ENCODE data around the gene FOCAD. TPM values are rescaled to one million over a fixed set of nuclear protein-coding genes. Genes with fewer than 3 reads are reported as not detected.

Gene FOCAD
- total and polyA plus RNA-seq, 2 of the 8 experiments (the other 6 are each of a cell fraction or from before 2014, with no cell fraction given), result 22.0 to 38.4 TPM

DNA sequence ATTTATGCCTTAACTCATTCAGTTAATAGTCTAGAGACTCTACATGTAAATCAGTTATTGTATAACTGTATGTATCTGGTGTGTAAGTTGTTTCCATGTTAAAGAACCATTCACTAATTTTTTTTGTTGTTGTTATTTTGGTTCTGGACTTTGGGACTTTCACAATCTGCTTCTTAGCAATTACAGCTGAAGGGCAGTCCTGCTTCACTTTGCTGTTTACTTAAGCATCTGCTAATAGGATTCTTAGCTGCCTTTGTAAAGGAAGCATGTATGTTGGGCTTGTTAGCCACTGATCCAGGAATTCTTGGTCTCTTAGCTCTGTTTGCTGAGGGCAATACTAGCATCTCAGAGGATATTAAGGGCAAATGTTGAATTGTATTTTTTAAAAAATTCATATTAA lies 97.0 kb downstream of the FOCAD start:
- no peak overlapping the region for H3K9ac ChIP-seq (replicated peaks in 1 of 4; ENCODE audit: extremely low read depth in 1 of 4, low read depth in 3 of 4, low read length in 3 of 4)
- H4K8ac ChIP-seq (ENCODE audit: extremely low read depth, insufficient read depth, low read length), result no peak overlapping the region
- no peak for FAIRE-seq
- no peak overlapping the region for H2BK5ac ChIP-seq (ENCODE audit: low read depth, low read length)
- H2BK12ac ChIP-seq (ENCODE audit: low read depth, low read length), result no peak overlapping the region
- H2AK5ac ChIP-seq (ENCODE audit: low read depth, low read length), result no peak overlapping the region
- no peaks in the 10 kb centered on the region; the same call in 1 of the 2 replicates for H3K23me2 ChIP-seq (ENCODE audit: low read depth, low read length)
- H3K14ac ChIP-seq (ENCODE audit: insufficient read length), result no peak overlapping the region
- no peak overlapping the region for H3K4me2 ChIP-seq (ENCODE audit: insufficient read depth in 1 of 2, low read depth in 2 of 2, low read length in 2 of 2)
- H3K56ac ChIP-seq (replicated peaks; ENCODE audit: insufficient read length, low read depth, low read length), result no peak overlapping the region
- H3K27ac ChIP-seq (ENCODE audit: low read depth, low read length), result no peak overlapping the region
- H3K79me1 ChIP-seq (ENCODE audit: low read depth, low read length), result no peaks in the 10 kb centered on the region
- H2BK15ac ChIP-seq (ENCODE audit: low read length), result no peak overlapping the region
- H3K4ac ChIP-seq (replicated peaks; ENCODE audit: insufficient read length, low read depth, low read length), result no peak overlapping the region
- no peak overlapping the region for H2BK120ac ChIP-seq (replicated peaks; ENCODE audit: low read depth, low read length)
- H3K79me2 ChIP-seq (ENCODE audit: control insufficient read depth in 1 of 2, insufficient read depth in 2 of 2, low read length in 2 of 2), result no peaks in the 10 kb centered on the region
- no peak overlapping the region for H3K23ac ChIP-seq (ENCODE audit: insufficient read length)
- H4K5ac ChIP-seq (ENCODE audit: insufficient read length, low read depth, low read length), result no peak overlapping the region
- no peak overlapping the region for H3K18ac ChIP-seq (ENCODE audit: extremely low read depth, low read length)
- no peaks in the 10 kb centered on the region for H3K36me3 ChIP-seq (ENCODE audit: control insufficient read depth in 2 of 4, insufficient read depth in 4 of 4, low read length in 3 of 4)
- H3K4me3 ChIP-seq (ENCODE audit: extremely low read depth in 1 of 4, insufficient read depth in 2 of 4, low read depth in 3 of 4, low read length in 4 of 4), result no peak overlapping the region
- DNase-seq (ENCODE audit: low read depth in 1 of 2, low spot score in 2 of 2), result no peak
- POLR2A ChIA-PET (ENCODE audit: partially characterized antibody), result interaction anchor here (0.9 kb wide), 1 partner anchor 92 kb away, joined by 3 read pairs; no protein-coding TSS in a partner anchor
- no peaks in the 10 kb centered on the region for H3K9me3 ChIP-seq (ENCODE audit: insufficient read depth in 2 of 2, low read depth in 1 of 2, low read length in 1 of 2)
- H2BK20ac ChIP-seq (ENCODE audit: low read length), result no peak overlapping the region
- H4K20me1 ChIP-seq (replicated peaks in 1 of 2; ENCODE audit: control insufficient read depth in 1 of 2, insufficient read depth in 2 of 2, low read length in 2 of 2), result peaks cover 0 to under 1% of the 10 kb centered on the region in 2 experiments
- no peaks in the 10 kb centered on the region for H3K27me3 ChIP-seq (replicated peaks in 1 of 4; ENCODE audit: control insufficient read depth in 3 of 4, extremely low read depth in 1 of 4, insufficient read depth in 3 of 4, low read length in 3 of 4)
- H2AFZ ChIP-seq (ENCODE audit: low read length), result no peak overlapping the region
- no peak overlapping the region for H4K91ac ChIP-seq (replicated peaks; ENCODE audit: insufficient read length, low read length)
- TF ChIP-seq YY1 (IDR thresholded peaks at IDR 0.05; ENCODE audit: low read depth, low read length), result no peak
- TF ChIP-seq POLR2AphosphoS5 (IDR thresholded peaks at IDR 0.05; ENCODE audit: low read depth, low read length), result no peak
- TF ChIP-seq, protein P1, sequence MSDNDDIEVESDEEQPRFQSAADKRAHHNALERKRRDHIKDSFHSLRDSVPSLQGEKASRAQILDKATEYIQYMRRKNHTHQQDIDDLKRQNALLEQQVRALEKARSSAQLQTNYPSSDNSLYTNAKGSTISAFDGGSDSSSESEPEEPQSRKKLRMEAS (IDR thresholded peaks at IDR 0.05), result no peak
- no peak for TF ChIP-seq SP4 (IDR thresholded peaks at IDR 0.05; ENCODE audit: low read length)
- no peak for TF ChIP-seq CTBP2 (IDR thresholded peaks at IDR 0.05; ENCODE audit: borderline replicate concordance, insufficient read depth, insufficient read length, low read length)
- no peak for TF ChIP-seq TEAD4 (IDR thresholded peaks at IDR 0.05; ENCODE audit: low read depth, low read length)
- no peak for TF ChIP-seq FOSL1 (IDR thresholded peaks at IDR 0.05; ENCODE audit: insufficient read depth, low read depth, low read length)
- TF ChIP-seq, protein P2, sequence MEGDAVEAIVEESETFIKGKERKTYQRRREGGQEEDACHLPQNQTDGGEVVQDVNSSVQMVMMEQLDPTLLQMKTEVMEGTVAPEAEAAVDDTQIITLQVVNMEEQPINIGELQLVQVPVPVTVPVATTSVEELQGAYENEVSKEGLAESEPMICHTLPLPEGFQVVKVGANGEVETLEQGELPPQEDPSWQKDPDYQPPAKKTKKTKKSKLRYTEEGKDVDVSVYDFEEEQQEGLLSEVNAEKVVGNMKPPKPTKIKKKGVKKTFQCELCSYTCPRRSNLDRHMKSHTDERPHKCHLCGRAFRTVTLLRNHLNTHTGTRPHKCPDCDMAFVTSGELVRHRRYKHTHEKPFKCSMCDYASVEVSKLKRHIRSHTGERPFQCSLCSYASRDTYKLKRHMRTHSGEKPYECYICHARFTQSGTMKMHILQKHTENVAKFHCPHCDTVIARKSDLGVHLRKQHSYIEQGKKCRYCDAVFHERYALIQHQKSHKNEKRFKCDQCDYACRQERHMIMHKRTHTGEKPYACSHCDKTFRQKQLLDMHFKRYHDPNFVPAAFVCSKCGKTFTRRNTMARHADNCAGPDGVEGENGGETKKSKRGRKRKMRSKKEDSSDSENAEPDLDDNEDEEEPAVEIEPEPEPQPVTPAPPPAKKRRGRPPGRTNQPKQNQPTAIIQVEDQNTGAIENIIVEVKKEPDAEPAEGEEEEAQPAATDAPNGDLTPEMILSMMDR (IDR thresholded peaks at IDR 0.05; ENCODE audit: control extremely low read depth in 1 of 3, insufficient read depth in 1 of 3, low read depth in 1 of 3, low read length in 3 of 3), result no peak
- no peak for TF ChIP-seq SUZ12 (IDR thresholded peaks at IDR 0.05; ENCODE audit: low read length)
- H3K4me1 ChIP-seq (replicated peaks in 1 of 4; ENCODE audit: control insufficient read depth in 3 of 4, insufficient read depth in 4 of 4, low read length in 3 of 4), result peaks cover 0 to 5% (median 3%) of the 10 kb centered on the region in 4 experiments; a peak in 5 of 7 replicates
- CTCF ChIA-PET (ENCODE audit: partially characterized antibody), result interaction anchor here (0.6 to 1.2 kb wide), 2 partner anchors 157 to 679 kb away, joined by 3 to 5 read pairs; no protein-coding TSS in a partner anchor

All from H1 (cell line).